Astrocyte of the spinal cord (primary cell): ENCODE data around the gene VIPR2.
"Not testable (repeated sequence)": the region's sequence is repeated elsewhere in the genome, so short reads cannot be mapped to it uniquely, and the experiment has no call there.

ENCODE experiments used
- DNase-seq: peaks from one replicate; pipeline ENCODE4 v3.0.0; 2011; ENCODE audit warnings: low read depth, low spot score
- H3K4me3 ChIP-seq: 2 replicates; pipeline ENCODE4 v1.5.1; 2011; ENCODE audit warnings: low read depth, mild to moderate bottlenecking, low read length, moderate library complexity
- in situ Hi-C: cut with HindIII; loops from 2 replicates; pipeline ENCODE4 v1.10.0; 2017; ENCODE audit warnings: low sequenced_read_pairs
- TF ChIP-seq, protein P1 (sequence below): IDR thresholded peaks from 2 replicates; pipeline ENCODE4 v1.5.1; 2012; ENCODE audit warnings: low read depth, mild to moderate bottlenecking, low read length, inconsistent platforms

The VIPR2 gene

GRCh38 chr7:159166530-159166929 is 21.9 kb upstream of the VIPR2 start:
- no peak for DNase-seq
- in situ Hi-C loops = no loop called here
- TF ChIP-seq, protein P1, sequence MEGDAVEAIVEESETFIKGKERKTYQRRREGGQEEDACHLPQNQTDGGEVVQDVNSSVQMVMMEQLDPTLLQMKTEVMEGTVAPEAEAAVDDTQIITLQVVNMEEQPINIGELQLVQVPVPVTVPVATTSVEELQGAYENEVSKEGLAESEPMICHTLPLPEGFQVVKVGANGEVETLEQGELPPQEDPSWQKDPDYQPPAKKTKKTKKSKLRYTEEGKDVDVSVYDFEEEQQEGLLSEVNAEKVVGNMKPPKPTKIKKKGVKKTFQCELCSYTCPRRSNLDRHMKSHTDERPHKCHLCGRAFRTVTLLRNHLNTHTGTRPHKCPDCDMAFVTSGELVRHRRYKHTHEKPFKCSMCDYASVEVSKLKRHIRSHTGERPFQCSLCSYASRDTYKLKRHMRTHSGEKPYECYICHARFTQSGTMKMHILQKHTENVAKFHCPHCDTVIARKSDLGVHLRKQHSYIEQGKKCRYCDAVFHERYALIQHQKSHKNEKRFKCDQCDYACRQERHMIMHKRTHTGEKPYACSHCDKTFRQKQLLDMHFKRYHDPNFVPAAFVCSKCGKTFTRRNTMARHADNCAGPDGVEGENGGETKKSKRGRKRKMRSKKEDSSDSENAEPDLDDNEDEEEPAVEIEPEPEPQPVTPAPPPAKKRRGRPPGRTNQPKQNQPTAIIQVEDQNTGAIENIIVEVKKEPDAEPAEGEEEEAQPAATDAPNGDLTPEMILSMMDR = no peak
- no peak overlapping the region for H3K4me3 ChIP-seq

DNA sequence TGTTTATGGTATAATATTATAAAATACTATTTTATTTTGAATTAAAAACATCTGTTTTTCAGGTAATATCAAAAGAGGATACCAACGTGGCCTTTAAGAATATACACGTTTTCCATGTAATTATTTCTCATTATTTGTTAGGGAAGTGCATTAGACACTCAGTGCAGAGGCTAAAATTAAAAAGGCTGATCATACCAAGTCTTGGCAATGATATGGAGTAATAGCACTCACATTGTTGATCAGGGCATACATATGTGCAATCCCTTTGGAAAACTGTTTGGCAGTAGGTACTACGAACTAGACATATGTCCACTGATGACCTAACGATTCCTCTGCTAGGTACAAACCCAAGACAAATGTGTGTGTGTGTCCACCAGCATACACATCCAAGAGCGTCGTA is 20.7 kb upstream of the VIPR2 start:
- TF ChIP-seq, protein P1 = no peak
- no peak for DNase-seq
- in situ Hi-C loops = no loop called here
- H3K4me3 ChIP-seq = no peak overlapping the region

- DNase-seq, in situ Hi-C loops, H3K4me3 ChIP-seq: not testable (repeated sequence)
Observed at GRCh38 chr7:159163703-159164301, 19.1 kb upstream of the VIPR2 start.

- DNase-seq, H3K4me3 ChIP-seq, in situ Hi-C loops: not testable (repeated sequence)
Observed at GRCh38 chr7:159162050-159162626, 17.5 kb upstream of the VIPR2 start.

DNA sequence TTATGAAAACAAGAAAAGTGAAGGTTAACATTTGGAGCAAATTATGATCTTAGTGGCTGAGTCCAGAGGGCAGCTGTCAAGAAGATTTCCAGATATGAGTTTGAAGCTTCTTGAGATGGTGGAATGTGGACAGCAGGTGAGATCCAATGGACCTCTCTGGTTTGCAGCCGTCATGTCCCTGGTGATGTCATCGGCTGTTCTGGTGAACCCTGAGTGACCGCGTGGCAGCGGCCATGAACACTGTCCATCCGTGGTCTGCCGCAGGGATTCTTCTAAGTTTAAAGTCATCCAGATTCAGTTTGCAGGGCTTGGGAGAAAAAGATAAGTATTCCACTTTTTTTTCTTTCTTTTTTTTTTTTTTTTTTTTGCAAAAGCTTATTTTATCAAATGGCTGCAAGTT is 15.8 kb upstream of the VIPR2 start:
- TF ChIP-seq, protein P1 = no peak
- in situ Hi-C loops = no loop called here
- no peak overlapping the region for H3K4me3 ChIP-seq

DNA sequence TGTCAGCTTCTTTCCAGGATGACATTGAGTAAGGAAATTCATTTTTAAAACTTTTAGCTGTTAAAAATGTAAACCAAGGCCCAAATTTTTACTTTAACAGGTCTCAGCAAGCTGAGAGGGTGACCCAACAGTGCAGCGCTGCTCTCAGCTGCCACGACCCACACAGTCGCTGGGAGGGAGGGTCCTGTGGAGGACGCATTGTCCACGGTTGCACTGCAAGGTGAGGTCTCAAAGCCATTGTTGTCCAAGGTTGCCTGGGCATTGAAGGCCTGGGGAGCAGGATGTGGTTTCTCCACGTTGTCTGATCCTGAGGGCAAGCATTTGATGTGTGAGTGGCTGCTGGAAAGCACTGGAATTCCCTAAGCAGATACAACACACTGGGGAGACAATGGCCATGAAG is 15.1 kb upstream of the VIPR2 start:
- H3K4me3 ChIP-seq = no peak overlapping the region
- no peak for DNase-seq
- in situ Hi-C loops = no loop called here
- TF ChIP-seq, protein P1 = no peak

More for the DNA sequence above, 15.8 kb upstream of the VIPR2 start:
- DNase-seq = no peak

DNA sequence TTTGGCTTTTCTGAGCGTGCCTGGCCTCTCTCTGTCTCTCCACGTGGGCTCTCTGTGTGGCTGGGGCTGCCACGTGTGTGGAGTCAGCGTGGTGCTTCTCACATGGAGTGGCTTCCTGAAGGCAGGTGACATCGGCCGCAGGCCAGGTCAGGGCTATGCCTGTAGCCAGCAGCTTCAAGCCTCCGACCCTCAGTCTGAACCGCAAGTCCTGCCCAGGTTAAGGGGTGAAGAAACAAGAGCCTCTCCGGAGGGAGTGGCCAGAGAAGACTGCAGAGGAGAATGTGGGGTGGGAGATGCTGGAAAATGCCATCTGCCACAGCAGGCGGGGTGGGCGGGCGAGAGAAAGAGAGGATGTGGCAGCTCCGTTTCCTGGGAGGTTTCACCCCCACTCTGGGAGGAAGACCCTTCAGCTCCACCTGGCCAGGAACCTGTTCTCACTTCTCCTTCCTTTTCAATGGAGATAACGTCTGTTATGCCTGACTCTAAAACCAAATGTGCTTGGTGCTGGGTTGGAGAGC is 14.3 kb upstream of the VIPR2 start:
- in situ Hi-C loops = no loop called here
- H3K4me3 ChIP-seq = no peak overlapping the region
- TF ChIP-seq, protein P1 = no peak
- no peak for DNase-seq
